H1 (cell line): Measurements from ENCODE around the gene MGAT5B. TPM values are rescaled to one million over a fixed set of nuclear protein-coding genes. Genes with fewer than 3 reads are reported as not detected.

ENCODE experiments used
- CTCF ChIA-PET: fragments of 300-600 bp; sonication (Branson Sonifier 250); formaldehyde crosslinking; loops from one replicate; lab custom pipeline; 2021; ENCODE audit not compliant: partially characterized antibody; lab: Charles Lee
- POLR2A ChIA-PET: fragments of 300-600 bp; sonication (Branson Sonifier 250); formaldehyde crosslinking; loops from one replicate; lab custom pipeline; 2021; ENCODE audit warnings: inconsistent platforms; ENCODE audit not compliant: partially characterized antibody; lab: Charles Lee
- DNase-seq, 2 experiments: peaks; one replicate each; pipeline versions ENCODE4 v3.0.0 to v3.0.0-alpha.2; 2010 to 2022; ENCODE audit warnings: low spot score in 2 of 2, low read depth in 1 of 2, mixed read lengths in 1 of 2
- FAIRE-seq: peaks from 2 replicates; lab custom pipeline; 2011; peaks lifted over from hg19 to GRCh38; lab: Jason Lieb, UNC
- H2AFZ ChIP-seq: 2 replicates; pipeline ENCODE4 v1.8.1; 2012; ENCODE audit warnings: low read length, inconsistent platforms
- H2AK5ac ChIP-seq: 2 replicates; pipeline ENCODE4 v1.6.1; 2013; ENCODE audit warnings: low read depth, low read length
- H2BK120ac ChIP-seq: replicated peaks from 2 replicates; pipeline ENCODE3; 2013; ENCODE audit warnings: low read depth, low read length, inconsistent platforms
- H2BK12ac ChIP-seq: 2 replicates; pipeline ENCODE4 v1.6.1; 2013; ENCODE audit warnings: low read depth, low read length
- H2BK15ac ChIP-seq: 2 replicates; pipeline ENCODE4 v1.6.1; 2013; ENCODE audit warnings: low read length
- H2BK20ac ChIP-seq: 2 replicates; pipeline ENCODE4 v1.6.1; 2013; ENCODE audit warnings: low read length
- H2BK5ac ChIP-seq: 2 replicates; pipeline ENCODE4 v1.6.1; 2013; ENCODE audit warnings: low read depth, low read length
- H3K14ac ChIP-seq: 2 replicates; pipeline ENCODE4 v1.6.1; 2013; ENCODE audit warnings: inconsistent platforms; ENCODE audit not compliant: insufficient read length
- H3K18ac ChIP-seq: 2 replicates; pipeline ENCODE4 v1.6.1; 2013; ENCODE audit warnings: low read length; ENCODE audit errors: extremely low read depth
- H3K23ac ChIP-seq: 2 replicates; pipeline ENCODE4 v1.6.1; 2013; ENCODE audit warnings: inconsistent platforms; ENCODE audit not compliant: insufficient read length
- H3K23me2 ChIP-seq: 2 replicates; pipeline ENCODE4 v1.6.1; 2013; ENCODE audit warnings: low read depth, low read length
- H3K27ac ChIP-seq: 2 replicates; pipeline ENCODE4 v1.6.1; 2011; ENCODE audit warnings: low read depth, low read length, inconsistent platforms
- H3K27me3 ChIP-seq, 4 experiments: replicated peaks in 1 of 4; 1 replicate in 1 of 4; 2 replicates in 3 of 4; pipeline versions ENCODE4 v1.6.1 to v1.8.1; 2011 to 2013; ENCODE audit warnings: low read length in 3 of 4, mild to moderate bottlenecking in 3 of 4, inconsistent platforms in 2 of 4, mixed read lengths in 2 of 4, moderate library complexity in 1 of 4; ENCODE audit not compliant: control insufficient read depth in 3 of 4, insufficient read depth in 3 of 4; ENCODE audit errors: extremely low read depth in 1 of 4
- H3K36me3 ChIP-seq, 4 experiments: 2 replicates each; pipeline versions ENCODE4 v1.6.1 to v1.8.1; 2011 to 2013; ENCODE audit warnings: mild to moderate bottlenecking in 4 of 4, low read length in 3 of 4, moderate library complexity in 2 of 4, control low read depth in 1 of 4, inconsistent platforms in 1 of 4; ENCODE audit not compliant: insufficient read depth in 4 of 4, control insufficient read depth in 2 of 4
- H3K4ac ChIP-seq: replicated peaks from 2 replicates; pipeline ENCODE3; 2013; ENCODE audit warnings: low read length, low read depth, mixed read lengths, inconsistent platforms; ENCODE audit not compliant: insufficient read length
- H3K4me1 ChIP-seq, 4 experiments: replicated peaks in 1 of 4; 1 replicate in 1 of 4; 2 replicates in 3 of 4; pipeline versions ENCODE4 v1.6.1 to v1.8.1; 2011 to 2013; ENCODE audit warnings: low read length in 3 of 4, inconsistent platforms in 2 of 4, mixed read lengths in 1 of 4; ENCODE audit not compliant: insufficient read depth in 4 of 4, control insufficient read depth in 3 of 4
- H3K4me2 ChIP-seq, 2 experiments: 2 replicates each; pipeline versions ENCODE4 v1.6.1 to v1.8.1; 2011 to 2013; ENCODE audit warnings: low read depth in 2 of 2, low read length in 2 of 2, control low read depth in 1 of 2, inconsistent platforms in 1 of 2, mild to moderate bottlenecking in 1 of 2; ENCODE audit not compliant: insufficient read depth in 1 of 2
- H3K4me3 ChIP-seq, 4 experiments: fragments of 200-600, 300-600 bp in 1 of 4; sonication (generic), shearing (Covaris generic), sonication (Bioruptor Twin) in 1 of 4; 2 replicates each; pipeline versions ENCODE4 v1.5.1 to v1.8.1; 2011 to 2016; ENCODE audit warnings: low read length in 4 of 4, low read depth in 3 of 4, control low read depth in 2 of 4, inconsistent platforms in 2 of 4, mild to moderate bottlenecking in 2 of 4, mixed read lengths in 1 of 4, moderate library complexity in 1 of 4; ENCODE audit not compliant: insufficient read depth in 2 of 4; ENCODE audit errors: extremely low read depth in 1 of 4
- H3K56ac ChIP-seq: replicated peaks from 2 replicates; pipeline ENCODE3; 2013; ENCODE audit warnings: low read depth, mild to moderate bottlenecking, mixed read lengths, low read length, inconsistent platforms; ENCODE audit not compliant: insufficient read length
- H3K79me1 ChIP-seq: 2 replicates; pipeline ENCODE4 v1.6.1; 2013; ENCODE audit warnings: low read depth, low read length, control low read depth
- H3K79me2 ChIP-seq, 2 experiments: 2 replicates each; pipeline versions ENCODE4 v1.6.1 to v1.8.1; 2012 to 2013; ENCODE audit warnings: low read length in 2 of 2, mild to moderate bottlenecking in 2 of 2, inconsistent platforms in 1 of 2; ENCODE audit not compliant: insufficient read depth in 2 of 2, control insufficient read depth in 1 of 2
- H3K9ac ChIP-seq, 4 experiments: replicated peaks in 1 of 4; 1 replicate in 1 of 4; 2 replicates in 3 of 4; pipeline versions ENCODE4 v1.6.1 to v1.8.1; 2011 to 2013; ENCODE audit warnings: low read depth in 3 of 4, low read length in 3 of 4, control low read depth in 2 of 4, mild to moderate bottlenecking in 2 of 4, moderate library complexity in 2 of 4, inconsistent platforms in 1 of 4; ENCODE audit errors: extremely low read depth in 1 of 4
- H3K9me3 ChIP-seq, 2 experiments: 2 replicates each; pipeline versions ENCODE4 v1.6.1 to v1.8.1; 2012 to 2013; ENCODE audit warnings: mild to moderate bottlenecking in 2 of 2, moderate library complexity in 2 of 2, control low read depth in 1 of 2, inconsistent platforms in 1 of 2, low read depth in 1 of 2, low read length in 1 of 2, mixed read lengths in 1 of 2; ENCODE audit not compliant: insufficient read depth in 2 of 2
- H4K20me1 ChIP-seq, 2 experiments: replicated peaks in 1 of 2; 2 replicates each; pipeline versions ENCODE3 to v1.8.1; 2011 to 2013; ENCODE audit warnings: inconsistent platforms in 2 of 2, low read length in 2 of 2, mild to moderate bottlenecking in 1 of 2; ENCODE audit not compliant: insufficient read depth in 2 of 2, control insufficient read depth in 1 of 2
- H4K5ac ChIP-seq: 2 replicates; pipeline ENCODE4 v1.6.1; 2013; ENCODE audit warnings: low read length, low read depth, mixed read lengths, inconsistent platforms; ENCODE audit not compliant: insufficient read length
- H4K8ac ChIP-seq: 2 replicates; pipeline ENCODE4 v1.8.0; 2013; ENCODE audit warnings: mild to moderate bottlenecking, moderate library complexity, low read length, inconsistent platforms; ENCODE audit not compliant: insufficient read depth; ENCODE audit errors: extremely low read depth
- H4K91ac ChIP-seq: replicated peaks from 2 replicates; pipeline ENCODE3; 2013; ENCODE audit warnings: low read length, mixed read lengths, inconsistent platforms; ENCODE audit not compliant: insufficient read length
- EP300 ChIP-seq, 2 experiments: IDR thresholded peaks; 1 replicate in 1 of 2; 2 replicates in 1 of 2; pipeline ENCODE4 v1.6.1; 2011 to 2012; ENCODE audit warnings: low read depth in 2 of 2, low read length in 2 of 2, mild to moderate bottlenecking in 2 of 2, borderline replicate concordance in 1 of 2, inconsistent platforms in 1 of 2, moderate library complexity in 1 of 2
- GTF2F1 ChIP-seq: IDR thresholded peaks from 2 replicates; pipeline ENCODE4 v1.6.1; 2012; ENCODE audit warnings: low read depth, low read length, improper control_type of control experiment, borderline replicate concordance
- HDAC2 ChIP-seq, 2 experiments: fragments of 300-600 bp in 1 of 2; sonication (generic) in 1 of 2; IDR thresholded peaks; 2 replicates each; pipeline ENCODE4 v1.6.1; 2011 to 2012; ENCODE audit warnings: low read depth in 2 of 2, low read length in 2 of 2, mild to moderate bottlenecking in 2 of 2, moderate library complexity in 2 of 2, borderline replicate concordance in 1 of 2, inconsistent platforms in 1 of 2
- KDM1A ChIP-seq: fragments of 200-600, 300-600 bp; sonication (generic); IDR thresholded peaks from 2 replicates; pipeline ENCODE4 v1.7.1; 2016; ENCODE audit warnings: mild to moderate bottlenecking, low read length, borderline replicate concordance
- USF2 ChIP-seq: IDR thresholded peaks from 2 replicates; pipeline ENCODE4 v1.6.1; 2011; ENCODE audit warnings: low read length, improper control_type of control experiment
- WGBS, 2 experiments: shearing (Covaris generic) in 1 of 2; methylation state at CpG; one replicate each; pipeline versions ENCODE4 v1.1.6 to v1.1.7; 2013 to 2015; ENCODE audit warnings: low lambda C conversion rate in 2 of 2, mixed read lengths in 2 of 2, inconsistent platforms in 1 of 2, low coverage in 1 of 2, missing lambda C conversion rate in 1 of 2; ENCODE audit not compliant: insufficient replicate concordance in 2 of 2, insufficient coverage in 1 of 2, insufficient read length in 1 of 2; ENCODE audit errors: extremely low coverage in 1 of 2, missing lambda C conversion rate in 1 of 2; 5-methylcytosine and 5-hydroxymethylcytosine counted together
- polyA plus RNA-seq, 7 experiments: library from polyadenylated mRNA; depleted of rRNA in 3 of 7; stranded (reverse) in 5 of 7; unstranded in 2 of 7; fragments of >200 nt in 5 of 7; fragments of 200-250 nt in 2 of 7; gene quantifications; 1 replicate in 5 of 7; 2 replicates in 1 of 7; 4 replicates in 1 of 7; pipeline versions ENCODE4 v1.2.1 to v1.2.3, GENCODE V29; 2011 to 2013; ENCODE audit warnings: missing spikeins in 2 of 7, mixed read lengths in 2 of 7
- total RNA-seq: library from RNA; stranded (reverse); fragmentation: NEBNext Ultra II Directional; extraction: Animal tissue kit (Norgen Biotek cat#: 25700); gene quantifications from 2 replicates; pipeline ENCODE4 v1.2.1, GENCODE V29; 2021

The MGAT5B gene
- total and polyA plus RNA-seq, 2 of the 8 experiments (the other 6 are each of a cell fraction or from before 2014, with no cell fraction given), result 7.9 to 8.2 TPM

GRCh38 chr17:76947309-76947708 is 79.1 kb downstream of the MGAT5B start:
- H3K4ac ChIP-seq, result no peak overlapping the region
- H2BK15ac ChIP-seq, result no peak overlapping the region
- no peaks in the 10 kb centered on the region for H4K20me1 ChIP-seq
- H2AFZ ChIP-seq, result no peak overlapping the region
- no peak overlapping the region for H3K27ac ChIP-seq
- no peaks in the 10 kb centered on the region for H3K27me3 ChIP-seq
- no peaks in the 10 kb centered on the region for H3K79me2 ChIP-seq
- WGBS, 2 experiments, result 82% methylated on average over 9 of the region's 10 CpGs; no CpG with 5 or more reads in 1 of the 2 experiments
- H2BK12ac ChIP-seq, result no peak overlapping the region
- H2BK120ac ChIP-seq, result no peak overlapping the region
- no peaks in the 10 kb centered on the region for H3K23me2 ChIP-seq
- H3K14ac ChIP-seq, result no peak overlapping the region
- no peak overlapping the region for H3K23ac ChIP-seq
- H3K56ac ChIP-seq, result no peak overlapping the region
- no peaks in the 10 kb centered on the region; a peak in 2 of 8 replicates for H3K36me3 ChIP-seq
- no peak for FAIRE-seq
- no peak overlapping the region for H4K5ac ChIP-seq
- ChIA-PET CTCF (interaction anchor here (1.0 kb wide), 1 partner anchor 8 kb away, joined by 3 read pairs; no protein-coding TSS in a partner anchor), POLR2A (interaction anchor here (1.5 kb wide), 1 partner anchor 9 kb away, joined by 5 read pairs; no protein-coding TSS in a partner anchor)
- TF ChIP-seq KDM1A, result no peak
- TF ChIP-seq GTF2F1, result no peak
- TF ChIP-seq EP300 (IDR thresholded peaks at IDR 0.05; ENCODE audit: borderline replicate concordance in 1 of 2, low read depth in 2 of 2, low read length in 2 of 2), result no peak
- TF ChIP-seq HDAC2 (IDR thresholded peaks at IDR 0.05; ENCODE audit: borderline replicate concordance in 1 of 2, low read depth in 2 of 2, low read length in 2 of 2), result no peak
- TF ChIP-seq USF2, result no peak
- no peak overlapping the region for H3K9ac ChIP-seq
- H3K79me1 ChIP-seq, result no peaks in the 10 kb centered on the region
- DNase-seq, result no peak
- H3K4me3 ChIP-seq, result no peak overlapping the region
- no peaks in the 10 kb centered on the region for H3K9me3 ChIP-seq
- no peak overlapping the region for H3K18ac ChIP-seq
- no peak overlapping the region for H4K91ac ChIP-seq
- H2AK5ac ChIP-seq, result no peak overlapping the region
- H2BK20ac ChIP-seq, result no peak overlapping the region
- no peak overlapping the region for H4K8ac ChIP-seq
- H2BK5ac ChIP-seq, result no peak overlapping the region
- H3K4me2 ChIP-seq, result no peak overlapping the region
- peaks cover 0 to 13% (median 4%) of the 10 kb centered on the region in 4 experiments; a peak in 4 of 7 replicates for H3K4me1 ChIP-seq
